Measurements from ENCODE around the gene POU2F3. TPM values are rescaled to one million over a fixed set of nuclear protein-coding genes. Genes with fewer than 3 reads are reported as not detected.

POU2F3 gene
- total RNA-seq, 1 experiment from 2014 or later, result not detected

DNA sequence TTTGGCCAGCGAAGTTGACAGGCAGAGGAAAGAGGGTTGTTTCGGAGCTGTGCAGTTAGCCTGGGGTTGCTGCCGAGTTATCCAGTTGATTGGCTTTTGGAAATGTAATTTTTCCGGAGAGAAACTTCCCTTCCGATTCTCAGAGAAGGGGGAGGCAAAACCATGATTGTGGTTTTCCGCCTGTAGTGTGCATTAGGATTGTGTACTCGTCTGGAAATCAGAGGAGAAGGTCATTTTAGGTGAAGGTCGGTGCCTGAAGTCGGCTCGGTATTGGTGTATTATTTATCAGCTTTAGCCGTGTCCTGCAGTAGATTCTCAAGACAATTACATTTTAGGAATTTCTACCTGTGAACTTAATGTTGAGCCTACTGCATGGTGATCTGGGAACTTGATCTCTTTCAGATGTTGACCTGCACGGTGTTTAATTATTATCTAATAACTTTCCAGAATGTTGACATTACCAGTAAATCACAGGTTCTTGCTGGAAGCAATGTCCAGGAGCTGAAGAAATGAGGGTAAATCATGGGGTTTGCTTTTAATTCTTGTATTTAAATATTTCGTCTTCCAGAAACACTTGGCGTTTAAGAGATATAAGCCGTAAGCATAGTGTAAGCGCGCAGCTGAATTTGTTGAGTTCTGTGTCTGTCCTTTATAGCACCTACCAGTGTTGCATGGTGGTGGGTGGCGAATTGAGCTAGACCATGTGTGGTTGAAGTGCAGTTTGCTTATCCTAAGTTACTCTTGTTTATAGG lies 97.6 kb downstream of the POU2F3 start:
- Mint-ChIP-seq H3K27me3 (ENCODE audit: insufficient read depth, unreplicated experiment) (no peaks in the 10 kb centered on the region), H3K9me3 (ENCODE audit: unreplicated experiment) (no peaks in the 10 kb centered on the region), H3K36me3 (ENCODE audit: insufficient read depth, unreplicated experiment) (peaks cover 13% of the 10 kb centered on the region), H3K27ac (ENCODE audit: unreplicated experiment) (peak overlapping the region; percentile 85), H3K4me1 (ENCODE audit: low read depth, unreplicated experiment) (peaks cover 32% of the 10 kb centered on the region), H3K4me3 (ENCODE audit: unreplicated experiment) (peak overlapping the region; percentile 98)
- H3K4me1 ChIP-seq, result peaks cover 18% of the 10 kb centered on the region
- DNase-seq, result peak in 1 of 2 experiments; percentile 29
- H3K27me3 ChIP-seq (replicated peaks; ENCODE audit: control insufficient read depth, insufficient read depth, low read length), result no peaks in the 10 kb centered on the region
- no peaks in the 10 kb centered on the region; the same call in 1 of the 2 replicates for H3K9me3 ChIP-seq
- TF ChIP-seq, protein P1, sequence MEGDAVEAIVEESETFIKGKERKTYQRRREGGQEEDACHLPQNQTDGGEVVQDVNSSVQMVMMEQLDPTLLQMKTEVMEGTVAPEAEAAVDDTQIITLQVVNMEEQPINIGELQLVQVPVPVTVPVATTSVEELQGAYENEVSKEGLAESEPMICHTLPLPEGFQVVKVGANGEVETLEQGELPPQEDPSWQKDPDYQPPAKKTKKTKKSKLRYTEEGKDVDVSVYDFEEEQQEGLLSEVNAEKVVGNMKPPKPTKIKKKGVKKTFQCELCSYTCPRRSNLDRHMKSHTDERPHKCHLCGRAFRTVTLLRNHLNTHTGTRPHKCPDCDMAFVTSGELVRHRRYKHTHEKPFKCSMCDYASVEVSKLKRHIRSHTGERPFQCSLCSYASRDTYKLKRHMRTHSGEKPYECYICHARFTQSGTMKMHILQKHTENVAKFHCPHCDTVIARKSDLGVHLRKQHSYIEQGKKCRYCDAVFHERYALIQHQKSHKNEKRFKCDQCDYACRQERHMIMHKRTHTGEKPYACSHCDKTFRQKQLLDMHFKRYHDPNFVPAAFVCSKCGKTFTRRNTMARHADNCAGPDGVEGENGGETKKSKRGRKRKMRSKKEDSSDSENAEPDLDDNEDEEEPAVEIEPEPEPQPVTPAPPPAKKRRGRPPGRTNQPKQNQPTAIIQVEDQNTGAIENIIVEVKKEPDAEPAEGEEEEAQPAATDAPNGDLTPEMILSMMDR (IDR thresholded peaks at IDR 0.05; ENCODE audit: insufficient read depth in 1 of 2, low read depth in 1 of 2, low read length in 1 of 2, severe bottlenecking in 1 of 2, unreplicated experiment in 1 of 2), result no peak
- CTCF ChIA-PET, result interaction anchor here (0.7 to 1.6 kb wide), 2 partner anchors 32 to 35 kb away, joined by 3 to 5 read pairs; no protein-coding TSS in a partner anchor
- TSS peak; percentile 19 for BruUV-seq (replicated peaks)
- no peaks in the 10 kb centered on the region for H3K36me3 ChIP-seq (ENCODE audit: control insufficient read depth, insufficient read depth, low read length)
- POLR2A ChIA-PET, result interaction anchor here (0.7 to 0.8 kb wide), 2 partner anchors 10 to 39 kb away, joined by 3 read pairs; no protein-coding TSS in a partner anchor
- H3K4me3 ChIP-seq (ENCODE audit: low read depth, low read length), result peak overlapping the region; percentile 89
- intact Hi-C loops (cut with micrococcal nuclease; ENCODE audit: unreplicated experiment), result loop anchor here (2.0 to 5.0 kb wide), 4 partner anchors 55 to 615 kb away; no protein-coding TSS in a partner anchor

DNA sequence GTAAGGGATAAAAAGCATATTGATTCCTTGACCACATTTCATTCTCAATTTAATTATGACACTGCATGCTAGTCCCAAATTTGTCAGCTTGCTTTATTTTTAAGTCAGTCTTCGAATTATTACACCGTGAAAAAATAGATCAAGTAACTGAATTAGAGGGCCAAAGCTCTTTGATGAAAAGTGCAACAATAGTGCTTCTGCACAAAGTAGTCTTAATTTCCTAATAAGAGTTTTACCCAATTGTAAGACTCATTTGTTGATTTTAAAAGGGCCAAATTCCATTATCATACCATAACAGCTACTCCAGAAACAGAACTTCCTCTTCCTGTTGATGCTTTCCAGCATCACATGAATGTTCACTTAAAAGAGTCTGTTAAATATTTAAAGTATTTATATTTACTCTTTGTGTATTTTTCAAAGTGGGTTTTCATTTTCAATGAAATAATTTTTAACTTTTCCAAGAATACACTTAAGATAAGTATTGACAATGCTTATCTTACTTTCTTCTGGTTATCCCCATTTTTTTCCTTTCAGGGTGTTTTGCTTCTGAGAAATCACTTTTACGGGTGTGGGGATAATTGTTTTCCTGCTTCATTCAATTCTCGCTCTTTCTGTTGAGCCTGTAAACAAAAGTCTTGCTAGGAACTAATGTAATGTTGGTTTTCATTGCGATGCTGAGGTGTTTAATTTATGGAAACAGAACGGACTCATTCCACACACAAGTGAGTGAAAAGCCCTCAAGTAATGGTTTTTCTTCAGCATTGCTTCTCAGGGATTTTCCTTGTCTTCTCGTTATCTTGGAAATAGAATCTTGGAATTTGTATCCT lies 98.4 kb downstream of the POU2F3 start:
- TF ChIP-seq, protein P1 (IDR thresholded peaks at IDR 0.05; ENCODE audit: insufficient read depth in 1 of 2, low read depth in 1 of 2, low read length in 1 of 2, severe bottlenecking in 1 of 2, unreplicated experiment in 1 of 2), result no peak
- POLR2A ChIA-PET, result interaction anchor here (0.8 kb wide), 1 partner anchor 39 kb away, joined by 3 read pairs; no protein-coding TSS in a partner anchor
- H3K27ac Mint-ChIP-seq (ENCODE audit: unreplicated experiment), result peak overlapping the region; percentile 85
- CTCF ChIA-PET, result interaction anchor here (0.7 to 1.6 kb wide), 2 partner anchors 31 to 35 kb away, joined by 3 to 5 read pairs; no protein-coding TSS in a partner anchor
- H3K36me3 Mint-ChIP-seq (ENCODE audit: insufficient read depth, unreplicated experiment), result peaks cover 13% of the 10 kb centered on the region
- intact Hi-C loops (cut with micrococcal nuclease; ENCODE audit: unreplicated experiment), result loop anchor here (5.0 kb wide), 2 partner anchors 84 to 614 kb away; no protein-coding TSS in a partner anchor
- H3K36me3 ChIP-seq (ENCODE audit: control insufficient read depth, insufficient read depth, low read length), result no peaks in the 10 kb centered on the region
- no peaks in the 10 kb centered on the region for H3K9me3 Mint-ChIP-seq (ENCODE audit: unreplicated experiment)
- H3K4me3 Mint-ChIP-seq (ENCODE audit: unreplicated experiment), result peak overlapping the region; percentile 98
- peaks cover 20% of the 10 kb centered on the region for H3K4me1 ChIP-seq
- H3K4me3 ChIP-seq (ENCODE audit: low read depth, low read length), result peak overlapping the region; percentile 89
- BruUV-seq (replicated peaks), result no TSS peak
- no peaks in the 10 kb centered on the region for H3K27me3 Mint-ChIP-seq (ENCODE audit: insufficient read depth, unreplicated experiment)
- peaks cover 32% of the 10 kb centered on the region for H3K4me1 Mint-ChIP-seq (ENCODE audit: low read depth, unreplicated experiment)
- no peak for DNase-seq
- no peaks in the 10 kb centered on the region; the same call in 1 of the 2 replicates for H3K9me3 ChIP-seq
- H3K27me3 ChIP-seq (replicated peaks; ENCODE audit: control insufficient read depth, insufficient read depth, low read length), result no peaks in the 10 kb centered on the region

DNA sequence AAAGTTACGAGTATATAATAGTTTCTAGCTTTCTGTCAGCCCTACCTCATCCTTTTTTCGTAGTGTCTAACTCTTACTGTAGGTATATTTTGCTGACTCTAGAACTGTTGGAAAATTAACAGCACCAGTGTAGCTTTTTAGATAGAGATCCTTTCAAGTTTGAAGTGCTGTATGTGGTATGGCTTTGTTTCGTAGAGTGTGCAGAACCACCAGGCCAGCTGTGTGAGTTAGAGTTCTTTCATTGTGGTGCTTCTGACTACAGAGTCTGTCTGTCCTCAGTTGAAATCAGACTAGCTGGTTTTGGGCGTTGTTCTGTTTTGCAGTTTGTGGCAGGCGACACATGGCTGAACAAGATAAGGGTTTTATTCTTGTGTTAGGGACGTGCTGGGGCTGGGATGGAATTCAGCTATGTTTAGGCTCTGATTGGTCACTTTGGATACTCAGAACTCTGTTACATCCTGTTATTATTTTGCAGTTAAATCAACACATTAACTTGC lies 99.5 kb downstream of the POU2F3 start:
- Histone ChIP-seq H3K4me3 (ENCODE audit: low read depth, low read length) (no peak overlapping the region), H3K27me3 (replicated peaks; ENCODE audit: control insufficient read depth, insufficient read depth, low read length) (no peaks in the 10 kb centered on the region), H3K9me3 (no peaks in the 10 kb centered on the region; the same call in 1 of the 2 replicates), H3K4me1 (peaks cover 27% of the 10 kb centered on the region), H3K36me3 (ENCODE audit: control insufficient read depth, insufficient read depth, low read length) (no peaks in the 10 kb centered on the region)
- no TSS peak for BruUV-seq (replicated peaks)
- H3K9me3 Mint-ChIP-seq (ENCODE audit: unreplicated experiment), result no peaks in the 10 kb centered on the region
- H3K4me3 Mint-ChIP-seq (ENCODE audit: unreplicated experiment), result peak overlapping the region; percentile 98
- H3K27ac Mint-ChIP-seq (ENCODE audit: unreplicated experiment), result peak overlapping the region; percentile 2
- CTCF ChIA-PET, result no interaction called here
- H3K36me3 Mint-ChIP-seq (ENCODE audit: insufficient read depth, unreplicated experiment), result peaks cover 13% of the 10 kb centered on the region
- TF ChIP-seq, protein P1 (IDR thresholded peaks at IDR 0.05; ENCODE audit: insufficient read depth in 1 of 2, low read depth in 1 of 2, low read length in 1 of 2, severe bottlenecking in 1 of 2, unreplicated experiment in 1 of 2), result no peak
- peaks cover 37% of the 10 kb centered on the region for H3K4me1 Mint-ChIP-seq (ENCODE audit: low read depth, unreplicated experiment)
- DNase-seq, result peak in 1 of 2 experiments; percentile 14
- POLR2A ChIA-PET, result no interaction called here
- intact Hi-C loops (cut with micrococcal nuclease; ENCODE audit: unreplicated experiment), result loop anchor here (1.0 to 5.0 kb wide), 3 partner anchors 10 to 613 kb away; no protein-coding TSS in a partner anchor
- no peaks in the 10 kb centered on the region for H3K27me3 Mint-ChIP-seq (ENCODE audit: insufficient read depth, unreplicated experiment)
